Measurements from ENCODE around the gene BACE2.

The BACE2 gene

GRCh38 chr21:41167348-41168342 is at the start of gene BACE2:
BACE2 (plus strand) TSS chr21:41168160; CDS start chr21:41168264, 104 bp downstream.
- peak; percentile 19 for DNase-seq

- DNase-seq: no peak
Observed at GRCh38 chr21:41119901-41120300, 48.1 kb upstream of the BACE2 start.

GRCh38 chr21:41120997-41121396 is 47.0 kb upstream of the BACE2 start:
- no peak for DNase-seq

GRCh38 chr21:41121785-41122415 is 46.1 kb upstream of the BACE2 start:
- peak; percentile 71 for DNase-seq

- no peak for DNase-seq
Observed at GRCh38 chr21:41124641-41125201, 43.2 kb upstream of the BACE2 start.

GRCh38 chr21:41128981-41129380 is 39.0 kb upstream of the BACE2 start:
- DNase-seq: no peak

- DNase-seq: no peak
Observed at GRCh38 chr21:41130883-41131282, 37.1 kb upstream of the BACE2 start.

- no peak for DNase-seq
Observed at GRCh38 chr21:41133874-41134522, 34.0 kb upstream of the BACE2 start.

- no peak for DNase-seq
Observed at GRCh38 chr21:41135746-41136145, 32.2 kb upstream of the BACE2 start.

- DNase-seq: no peak
Observed at GRCh38 chr21:41136286-41136685, 31.7 kb upstream of the BACE2 start.

GRCh38 chr21:41137401-41137800 is 30.6 kb upstream of the BACE2 start:
- no peak for DNase-seq

GRCh38 chr21:41137889-41138288 is 30.1 kb upstream of the BACE2 start:
- DNase-seq: no peak

GRCh38 chr21:41138711-41139110 is 29.2 kb upstream of the BACE2 start:
- DNase-seq: no peak

- DNase-seq: no peak
Observed at GRCh38 chr21:41139275-41139674, 28.7 kb upstream of the BACE2 start.

- DNase-seq: no peak
Observed at GRCh38 chr21:41139951-41140350, 28.0 kb upstream of the BACE2 start.

- no peak for DNase-seq
Observed at GRCh38 chr21:41141031-41141457, 26.9 kb upstream of the BACE2 start.

GRCh38 chr21:41142051-41142795 is 25.7 kb upstream of the BACE2 start:
- DNase-seq: no peak

GRCh38 chr21:41143596-41144325 is 24.2 kb upstream of the BACE2 start:
- no peak for DNase-seq

- peak; percentile 90 for DNase-seq
Observed at GRCh38 chr21:41147096-41147978, 20.6 kb upstream of the BACE2 start.

GRCh38 chr21:41147979-41148355 is 20.0 kb upstream of the BACE2 start:
- no peak for DNase-seq

GRCh38 chr21:41148798-41149197 is 19.2 kb upstream of the BACE2 start:
- no peak for DNase-seq

Data from COR-L47 (cell line).